ENCODE results near the gene CHKA. TPM values are rescaled to one million over a fixed set of nuclear protein-coding genes. Genes with fewer than 3 reads are reported as not detected.

The CHKA gene
- total and polyA plus RNA-seq, 2 of the 8 experiments (the other 6 are each of a cell fraction or from before 2014, with no cell fraction given) = 61.2 to 86.6 TPM

DNA sequence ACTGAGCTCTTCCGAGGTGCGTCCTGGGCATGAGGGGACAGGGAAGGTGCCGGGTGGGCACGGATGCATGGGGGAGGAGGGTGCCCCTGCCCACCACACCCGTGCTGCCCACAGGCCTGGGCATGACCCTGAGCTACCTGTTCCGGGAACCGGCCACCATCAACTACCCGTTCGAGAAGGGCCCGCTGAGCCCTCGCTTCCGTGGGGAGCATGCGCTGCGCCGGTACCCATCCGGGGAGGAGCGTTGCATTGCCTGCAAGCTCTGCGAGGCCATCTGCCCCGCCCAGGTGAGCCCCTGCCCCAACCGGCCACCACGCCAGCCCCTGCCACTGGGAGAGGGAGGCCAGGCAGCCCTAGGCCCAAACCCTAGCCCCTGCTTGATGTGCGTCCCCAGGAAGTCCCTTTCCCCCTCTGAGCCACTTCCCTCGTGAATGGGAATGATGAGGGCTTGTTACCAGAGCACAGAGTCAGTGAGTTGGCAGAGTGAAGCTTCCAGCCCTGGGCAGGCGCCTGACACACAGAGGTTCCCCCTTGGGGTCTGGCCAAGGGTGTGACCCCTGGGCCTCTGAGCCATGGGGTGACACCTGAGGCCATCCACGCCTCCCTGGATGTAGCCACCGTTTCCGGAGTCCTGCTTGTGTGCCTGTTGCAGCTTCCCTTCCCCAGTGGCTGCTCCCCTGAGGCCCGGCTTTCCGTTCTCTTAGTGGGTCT, 88.0 kb downstream of the CHKA start (continued):
- TF ChIP-seq HDAC2 (IDR thresholded peaks at IDR 0.05; ENCODE audit: borderline replicate concordance in 1 of 2, low read depth in 2 of 2, low read length in 2 of 2) (no peak), RNF2 (IDR thresholded peaks at IDR 0.05; ENCODE audit: borderline replicate concordance, low read depth, low read length, missing control alignments, poor library complexity, severe bottlenecking) (no peak), TEAD4 (IDR thresholded peaks at IDR 0.05; ENCODE audit: low read depth, low read length) (no peak)
- TF ChIP-seq, protein P1, sequence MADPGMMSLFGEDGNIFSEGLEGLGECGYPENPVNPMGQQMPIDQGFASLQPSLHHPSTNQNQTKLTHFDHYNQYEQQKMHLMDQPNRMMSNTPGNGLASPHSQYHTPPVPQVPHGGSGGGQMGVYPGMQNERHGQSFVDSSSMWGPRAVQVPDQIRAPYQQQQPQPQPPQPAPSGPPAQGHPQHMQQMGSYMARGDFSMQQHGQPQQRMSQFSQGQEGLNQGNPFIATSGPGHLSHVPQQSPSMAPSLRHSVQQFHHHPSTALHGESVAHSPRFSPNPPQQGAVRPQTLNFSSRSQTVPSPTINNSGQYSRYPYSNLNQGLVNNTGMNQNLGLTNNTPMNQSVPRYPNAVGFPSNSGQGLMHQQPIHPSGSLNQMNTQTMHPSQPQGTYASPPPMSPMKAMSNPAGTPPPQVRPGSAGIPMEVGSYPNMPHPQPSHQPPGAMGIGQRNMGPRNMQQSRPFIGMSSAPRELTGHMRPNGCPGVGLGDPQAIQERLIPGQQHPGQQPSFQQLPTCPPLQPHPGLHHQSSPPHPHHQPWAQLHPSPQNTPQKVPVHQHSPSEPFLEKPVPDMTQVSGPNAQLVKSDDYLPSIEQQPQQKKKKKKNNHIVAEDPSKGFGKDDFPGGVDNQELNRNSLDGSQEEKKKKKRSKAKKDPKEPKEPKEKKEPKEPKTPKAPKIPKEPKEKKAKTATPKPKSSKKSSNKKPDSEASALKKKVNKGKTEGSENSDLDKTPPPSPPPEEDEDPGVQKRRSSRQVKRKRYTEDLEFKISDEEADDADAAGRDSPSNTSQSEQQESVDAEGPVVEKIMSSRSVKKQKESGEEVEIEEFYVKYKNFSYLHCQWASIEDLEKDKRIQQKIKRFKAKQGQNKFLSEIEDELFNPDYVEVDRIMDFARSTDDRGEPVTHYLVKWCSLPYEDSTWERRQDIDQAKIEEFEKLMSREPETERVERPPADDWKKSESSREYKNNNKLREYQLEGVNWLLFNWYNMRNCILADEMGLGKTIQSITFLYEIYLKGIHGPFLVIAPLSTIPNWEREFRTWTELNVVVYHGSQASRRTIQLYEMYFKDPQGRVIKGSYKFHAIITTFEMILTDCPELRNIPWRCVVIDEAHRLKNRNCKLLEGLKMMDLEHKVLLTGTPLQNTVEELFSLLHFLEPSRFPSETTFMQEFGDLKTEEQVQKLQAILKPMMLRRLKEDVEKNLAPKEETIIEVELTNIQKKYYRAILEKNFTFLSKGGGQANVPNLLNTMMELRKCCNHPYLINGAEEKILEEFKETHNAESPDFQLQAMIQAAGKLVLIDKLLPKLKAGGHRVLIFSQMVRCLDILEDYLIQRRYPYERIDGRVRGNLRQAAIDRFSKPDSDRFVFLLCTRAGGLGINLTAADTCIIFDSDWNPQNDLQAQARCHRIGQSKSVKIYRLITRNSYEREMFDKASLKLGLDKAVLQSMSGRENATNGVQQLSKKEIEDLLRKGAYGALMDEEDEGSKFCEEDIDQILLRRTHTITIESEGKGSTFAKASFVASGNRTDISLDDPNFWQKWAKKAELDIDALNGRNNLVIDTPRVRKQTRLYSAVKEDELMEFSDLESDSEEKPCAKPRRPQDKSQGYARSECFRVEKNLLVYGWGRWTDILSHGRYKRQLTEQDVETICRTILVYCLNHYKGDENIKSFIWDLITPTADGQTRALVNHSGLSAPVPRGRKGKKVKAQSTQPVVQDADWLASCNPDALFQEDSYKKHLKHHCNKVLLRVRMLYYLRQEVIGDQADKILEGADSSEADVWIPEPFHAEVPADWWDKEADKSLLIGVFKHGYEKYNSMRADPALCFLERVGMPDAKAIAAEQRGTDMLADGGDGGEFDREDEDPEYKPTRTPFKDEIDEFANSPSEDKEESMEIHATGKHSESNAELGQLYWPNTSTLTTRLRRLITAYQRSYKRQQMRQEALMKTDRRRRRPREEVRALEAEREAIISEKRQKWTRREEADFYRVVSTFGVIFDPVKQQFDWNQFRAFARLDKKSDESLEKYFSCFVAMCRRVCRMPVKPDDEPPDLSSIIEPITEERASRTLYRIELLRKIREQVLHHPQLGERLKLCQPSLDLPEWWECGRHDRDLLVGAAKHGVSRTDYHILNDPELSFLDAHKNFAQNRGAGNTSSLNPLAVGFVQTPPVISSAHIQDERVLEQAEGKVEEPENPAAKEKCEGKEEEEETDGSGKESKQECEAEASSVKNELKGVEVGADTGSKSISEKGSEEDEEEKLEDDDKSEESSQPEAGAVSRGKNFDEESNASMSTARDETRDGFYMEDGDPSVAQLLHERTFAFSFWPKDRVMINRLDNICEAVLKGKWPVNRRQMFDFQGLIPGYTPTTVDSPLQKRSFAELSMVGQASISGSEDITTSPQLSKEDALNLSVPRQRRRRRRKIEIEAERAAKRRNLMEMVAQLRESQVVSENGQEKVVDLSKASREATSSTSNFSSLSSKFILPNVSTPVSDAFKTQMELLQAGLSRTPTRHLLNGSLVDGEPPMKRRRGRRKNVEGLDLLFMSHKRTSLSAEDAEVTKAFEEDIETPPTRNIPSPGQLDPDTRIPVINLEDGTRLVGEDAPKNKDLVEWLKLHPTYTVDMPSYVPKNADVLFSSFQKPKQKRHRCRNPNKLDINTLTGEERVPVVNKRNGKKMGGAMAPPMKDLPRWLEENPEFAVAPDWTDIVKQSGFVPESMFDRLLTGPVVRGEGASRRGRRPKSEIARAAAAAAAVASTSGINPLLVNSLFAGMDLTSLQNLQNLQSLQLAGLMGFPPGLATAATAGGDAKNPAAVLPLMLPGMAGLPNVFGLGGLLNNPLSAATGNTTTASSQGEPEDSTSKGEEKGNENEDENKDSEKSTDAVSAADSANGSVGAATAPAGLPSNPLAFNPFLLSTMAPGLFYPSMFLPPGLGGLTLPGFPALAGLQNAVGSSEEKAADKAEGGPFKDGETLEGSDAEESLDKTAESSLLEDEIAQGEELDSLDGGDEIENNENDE (IDR thresholded peaks at IDR 0.05; ENCODE audit: insufficient replicate concordance, low read length) = no peak
- TF ChIP-seq, protein P2, sequence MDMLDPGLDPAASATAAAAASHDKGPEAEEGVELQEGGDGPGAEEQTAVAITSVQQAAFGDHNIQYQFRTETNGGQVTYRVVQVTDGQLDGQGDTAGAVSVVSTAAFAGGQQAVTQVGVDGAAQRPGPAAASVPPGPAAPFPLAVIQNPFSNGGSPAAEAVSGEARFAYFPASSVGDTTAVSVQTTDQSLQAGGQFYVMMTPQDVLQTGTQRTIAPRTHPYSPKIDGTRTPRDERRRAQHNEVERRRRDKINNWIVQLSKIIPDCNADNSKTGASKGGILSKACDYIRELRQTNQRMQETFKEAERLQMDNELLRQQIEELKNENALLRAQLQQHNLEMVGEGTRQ (IDR thresholded peaks at IDR 0.05; ENCODE audit: low read length) = no peak

Measured in H1 (cell line).